VCaP (cell line): Measurements from ENCODE around the gene ANKRD53.
"Not testable (repeated sequence)": the region's sequence is repeated elsewhere in the genome, so short reads cannot be mapped to it uniquely, and the experiment has no call there.

ENCODE experiments used
- H3K27ac ChIP-seq: fragments of 450-650 bp; 2 replicates; pipeline ENCODE4 v1.5.1; 2017
- CTCF ChIP-seq: fragments of 450-650 bp; conservative IDR thresholded peaks from 2 replicates; pipeline ENCODE4 v1.5.1; 2017; ENCODE audit warnings: mild to moderate bottlenecking, moderate library complexity

The ANKRD53 gene

GRCh38 chr2:71008342-71008741 lies 29.9 kb downstream of the ANKRD53 start:
- H3K27ac ChIP-seq: no peak overlapping the region
- no peak for TF ChIP-seq CTCF

- not testable (repeated sequence) for H3K27ac ChIP-seq
These were observed 33.4 kb downstream of the ANKRD53 start for GRCh38 chr2:71011786-71012185.

GRCh38 chr2:71018625-71019024 lies 40.2 kb downstream of the ANKRD53 start:
- no peak for TF ChIP-seq CTCF
- H3K27ac ChIP-seq: no peak overlapping the region

GRCh38 chr2:71019989-71020388 lies 41.6 kb downstream of the ANKRD53 start:
- not testable (repeated sequence) for H3K27ac ChIP-seq

- H3K27ac ChIP-seq: not testable (repeated sequence)
These were observed 43.0 kb downstream of the ANKRD53 start for GRCh38 chr2:71021394-71021793.

GRCh38 chr2:71023553-71024243 lies 45.3 kb downstream of the ANKRD53 start:
- peak; percentile 63 for TF ChIP-seq CTCF
- peak overlapping the region; percentile 69 for H3K27ac ChIP-seq
